ENCODE data around the gene C20orf144.

C20orf144 gene

DNA sequence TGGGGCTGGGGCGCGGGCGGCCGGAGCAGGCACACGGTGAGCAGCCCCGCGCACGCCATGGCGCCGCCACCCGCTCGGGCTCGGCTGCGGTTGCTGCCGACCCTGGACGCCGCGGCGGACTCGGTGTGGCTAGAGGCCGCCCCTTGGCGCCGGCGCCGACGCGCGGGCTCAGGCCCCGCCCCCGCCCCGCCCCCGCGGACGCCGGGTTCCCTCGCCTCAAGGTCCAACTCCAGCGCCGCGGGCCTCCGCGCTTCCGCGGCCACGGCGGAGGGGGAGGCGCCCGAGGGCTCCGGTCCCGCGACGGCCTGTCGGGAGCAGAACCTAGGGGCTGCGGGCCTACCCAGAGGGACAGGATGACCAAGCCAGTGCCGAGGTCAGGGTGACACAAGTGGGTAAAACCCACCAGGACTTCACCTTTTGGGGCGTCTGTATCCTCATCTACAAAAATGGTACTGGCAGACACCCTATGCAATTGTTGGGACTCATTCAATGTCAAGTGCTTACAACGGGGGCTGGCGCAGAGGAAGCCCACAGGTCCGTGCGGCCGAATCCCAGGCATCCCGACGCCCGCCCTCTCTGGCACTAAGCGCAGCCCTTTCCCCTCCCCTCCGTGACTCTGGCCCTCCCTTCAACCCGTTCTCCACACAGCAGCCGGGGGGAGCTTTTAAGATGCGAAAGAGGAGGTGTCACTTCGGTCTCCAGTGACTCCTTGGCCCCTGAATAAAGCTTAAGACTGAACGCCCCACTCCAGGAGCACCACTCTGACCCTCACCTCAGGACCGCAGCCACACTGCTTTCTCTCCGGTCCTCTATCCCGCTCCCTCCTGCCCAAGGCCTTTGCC lies 12.4 kb downstream of the C20orf144 start, which contains the start of gene NECAB3:
NECAB3 (minus strand) TSS at position 135 of the 842 bp plus-strand sequence; CDS start at position 59, 76 bp downstream.
- DNase-seq (ENCODE audit: low read depth): no peak
- H3K4me3 ChIP-seq (ENCODE audit: low read depth, low read length): peak within 1 kb of the TSS; percentile 62
- TF ChIP-seq, protein P1, sequence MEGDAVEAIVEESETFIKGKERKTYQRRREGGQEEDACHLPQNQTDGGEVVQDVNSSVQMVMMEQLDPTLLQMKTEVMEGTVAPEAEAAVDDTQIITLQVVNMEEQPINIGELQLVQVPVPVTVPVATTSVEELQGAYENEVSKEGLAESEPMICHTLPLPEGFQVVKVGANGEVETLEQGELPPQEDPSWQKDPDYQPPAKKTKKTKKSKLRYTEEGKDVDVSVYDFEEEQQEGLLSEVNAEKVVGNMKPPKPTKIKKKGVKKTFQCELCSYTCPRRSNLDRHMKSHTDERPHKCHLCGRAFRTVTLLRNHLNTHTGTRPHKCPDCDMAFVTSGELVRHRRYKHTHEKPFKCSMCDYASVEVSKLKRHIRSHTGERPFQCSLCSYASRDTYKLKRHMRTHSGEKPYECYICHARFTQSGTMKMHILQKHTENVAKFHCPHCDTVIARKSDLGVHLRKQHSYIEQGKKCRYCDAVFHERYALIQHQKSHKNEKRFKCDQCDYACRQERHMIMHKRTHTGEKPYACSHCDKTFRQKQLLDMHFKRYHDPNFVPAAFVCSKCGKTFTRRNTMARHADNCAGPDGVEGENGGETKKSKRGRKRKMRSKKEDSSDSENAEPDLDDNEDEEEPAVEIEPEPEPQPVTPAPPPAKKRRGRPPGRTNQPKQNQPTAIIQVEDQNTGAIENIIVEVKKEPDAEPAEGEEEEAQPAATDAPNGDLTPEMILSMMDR (IDR thresholded peaks at IDR 0.05; ENCODE audit: control insufficient read depth, extremely low read depth, insufficient read depth): peak; percentile 18; the same call in 1 of the 2 replicates

GRCh38 chr20:33675136-33675959 lies 13.2 kb downstream of the C20orf144 start:
- TF ChIP-seq, protein P1 (IDR thresholded peaks at IDR 0.05; ENCODE audit: control insufficient read depth, extremely low read depth, insufficient read depth): no peak
- no peak for DNase-seq (ENCODE audit: low read depth)
- no peak overlapping the region for H3K4me3 ChIP-seq (ENCODE audit: low read depth, low read length)

GRCh38 chr20:33676121-33676520 lies 14.0 kb downstream of the C20orf144 start:
- no peak overlapping the region for H3K4me3 ChIP-seq (ENCODE audit: low read depth, low read length)
- DNase-seq (ENCODE audit: low read depth): no peak
- TF ChIP-seq, protein P1 (IDR thresholded peaks at IDR 0.05; ENCODE audit: control insufficient read depth, extremely low read depth, insufficient read depth): no peak

GRCh38 chr20:33676652-33677645 lies 14.8 kb downstream of the C20orf144 start:
- no peak overlapping the region for H3K4me3 ChIP-seq (ENCODE audit: low read depth, low read length)
- TF ChIP-seq, protein P1 (IDR thresholded peaks at IDR 0.05; ENCODE audit: control insufficient read depth, extremely low read depth, insufficient read depth): no peak
- DNase-seq (ENCODE audit: low read depth): no peak

DNA sequence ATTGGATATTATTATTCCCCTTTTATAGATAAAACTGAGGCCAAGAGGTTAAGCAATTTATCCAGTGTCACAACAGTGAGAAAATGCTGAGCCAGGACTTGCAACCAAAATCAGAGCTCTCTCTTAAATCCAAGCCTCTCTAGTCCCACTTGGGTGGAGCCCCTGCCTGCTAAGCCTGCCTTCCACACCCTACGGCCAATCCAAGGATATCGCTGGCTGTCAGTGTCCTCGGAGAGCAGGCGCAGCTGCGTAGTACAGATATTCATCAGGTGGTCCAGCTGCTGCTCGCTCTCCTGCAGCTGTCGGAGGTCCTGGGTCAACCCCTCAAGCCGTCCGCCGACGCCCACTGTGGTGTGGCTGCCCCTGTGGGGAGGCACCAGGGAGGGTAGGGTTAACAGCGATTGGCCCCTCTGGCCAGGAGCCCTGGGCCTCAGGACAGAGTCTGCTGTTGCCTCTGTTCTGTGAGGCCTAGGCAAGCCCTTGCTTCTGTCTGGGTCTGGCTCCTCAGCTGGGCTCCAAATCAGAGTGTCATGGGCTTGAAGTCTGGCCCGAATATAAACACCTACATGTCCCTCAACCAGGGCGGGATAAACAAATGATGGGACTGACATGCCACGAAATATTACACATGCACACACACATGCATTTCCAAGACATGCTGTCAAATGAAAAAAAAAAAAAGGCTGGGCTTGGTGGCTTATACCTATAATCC lies 16.0 kb downstream of the C20orf144 start:
- DNase-seq (ENCODE audit: low read depth): no peak
- H3K4me3 ChIP-seq (ENCODE audit: low read depth, low read length): no peak overlapping the region
- TF ChIP-seq, protein P1 (IDR thresholded peaks at IDR 0.05; ENCODE audit: control insufficient read depth, extremely low read depth, insufficient read depth): no peak
